Activated CD4-positive, alpha-beta T cell treated with anti-CD3 and anti-CD28 coated beads, Interleukin-2, amount 10 ng/mL, durations not matched to agents 24 days and 14 days (primary cell): Measurements from ENCODE around the gene ZMYND15. TPM values are rescaled to one million over a fixed set of nuclear protein-coding genes. Genes with fewer than 3 reads are reported as not detected.
A peak's percentile ranks its signal among the peaks of the same experiment; 100 is the strongest.

Experiments used
- DNase-seq: peaks from one replicate; pipeline ENCODE4 v3.0.0; 2022
- H3K27ac Mint-ChIP-seq: one replicate; pipeline ENCODE4 v1.8.0; 2022; ENCODE audit warnings: mild to moderate bottlenecking, mixed read lengths
- H3K27me3 Mint-ChIP-seq: one replicate; pipeline ENCODE4 v1.8.0; 2022; ENCODE audit warnings: mixed read lengths
- H3K36me3 Mint-ChIP-seq: one replicate; pipeline ENCODE4 v1.8.0; 2022; ENCODE audit warnings: low read depth, mild to moderate bottlenecking, mixed read lengths
- H3K4me1 Mint-ChIP-seq: one replicate; pipeline ENCODE4 v1.8.0; 2021; ENCODE audit warnings: mixed read lengths
- H3K4me3 Mint-ChIP-seq: one replicate; pipeline ENCODE4 v1.8.0; 2022; ENCODE audit warnings: mild to moderate bottlenecking, moderate library complexity, mixed read lengths
- H3K9me3 Mint-ChIP-seq: one replicate; pipeline ENCODE4 v1.8.0; 2021; ENCODE audit warnings: mixed read lengths
- intact Hi-C: fragments of 100-400 bp; cut with micrococcal nuclease; formaldehyde crosslinking; loops from one replicate; pipeline ENCODE4 v1.15.1; 2023
- total RNA-seq: library from RNA; stranded (reverse); gene quantifications from 2 replicates; pipeline ENCODE4 v1.2.3, GENCODE V29; 2022

ZMYND15 gene
- total RNA-seq, 1 donor from 2014 or later, result not detected

GRCh38 chr17:4768298-4768697 is 28.7 kb downstream of the ZMYND15 start:
- DNase-seq, result no peak
- H3K27ac Mint-ChIP-seq, result no peak overlapping the region
- no peak overlapping the region for H3K4me3 Mint-ChIP-seq

DNA sequence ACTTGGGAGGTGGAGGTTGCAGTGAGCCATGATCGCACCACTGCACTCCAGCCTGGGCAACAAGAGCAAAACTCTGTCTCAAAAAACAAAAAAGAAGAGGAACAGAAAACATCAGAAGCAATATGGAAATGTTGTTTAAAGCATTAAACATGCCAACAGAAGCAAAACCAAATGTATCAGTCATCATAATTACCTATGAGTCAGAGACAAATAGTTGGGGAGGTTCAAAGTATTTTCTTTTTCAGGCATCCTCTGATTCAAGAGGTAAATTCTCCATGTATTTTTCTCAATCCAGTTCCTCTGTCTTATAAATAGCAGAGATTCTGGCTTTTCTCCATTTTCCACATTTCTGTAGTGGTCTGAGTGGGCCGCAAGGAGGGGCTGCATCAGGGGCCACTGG is 30.0 kb downstream of the ZMYND15 start:
- intact Hi-C loops, result no loop called here
- H3K36me3 Mint-ChIP-seq, result no peaks in the 10 kb centered on the region
- H3K27me3 Mint-ChIP-seq, result peaks cover 8% of the 10 kb centered on the region
- no peaks in the 10 kb centered on the region for H3K9me3 Mint-ChIP-seq
- H3K4me1 Mint-ChIP-seq, result peaks cover 14% of the 10 kb centered on the region
- H3K27ac Mint-ChIP-seq, result peak overlapping the region; percentile 37
- DNase-seq, result no peak
- H3K4me3 Mint-ChIP-seq, result no peak overlapping the region

More at GRCh38 chr17:4768298-4768697, 28.7 kb downstream of the ZMYND15 start:
- Mint-ChIP-seq H3K27me3 (peaks cover 8% of the 10 kb centered on the region), H3K4me1 (peaks cover 14% of the 10 kb centered on the region), H3K9me3 (no peaks in the 10 kb centered on the region), H3K36me3 (no peaks in the 10 kb centered on the region)
- intact Hi-C loops, result no loop called here

DNA sequence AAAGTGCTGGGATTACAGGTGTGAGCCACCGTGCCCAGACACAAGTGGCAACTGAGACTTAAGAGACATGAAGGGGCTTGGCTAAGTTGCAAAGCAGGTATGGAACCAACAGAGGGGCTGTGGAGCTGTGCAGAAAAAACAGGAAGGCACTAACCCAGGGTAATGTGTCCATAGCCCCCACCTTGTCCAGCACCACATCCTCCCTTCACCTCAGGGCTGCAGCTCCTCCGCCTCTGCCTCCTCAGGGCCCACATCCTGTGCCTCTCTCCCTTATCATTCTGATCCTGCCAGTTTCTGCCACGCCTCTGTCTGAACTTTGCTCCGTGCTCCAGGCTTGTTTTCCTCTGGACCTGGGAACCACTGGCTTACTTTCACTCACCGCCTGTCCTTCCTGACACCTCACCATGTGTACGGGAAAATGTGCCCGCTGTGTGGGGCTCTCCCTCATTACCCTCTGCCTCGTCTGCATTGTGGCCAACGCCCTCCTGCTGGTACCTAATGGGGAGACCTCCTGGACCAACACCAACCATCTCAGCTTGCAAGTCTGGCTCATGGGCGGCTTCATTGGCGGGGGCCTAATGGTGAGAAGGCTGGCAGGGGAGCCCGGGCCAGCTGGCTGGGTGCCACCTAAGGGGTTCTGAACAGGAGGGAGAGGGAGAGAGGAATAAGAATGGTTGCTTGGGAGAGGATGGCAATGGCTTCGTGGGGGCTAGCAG is 32.0 kb downstream of the ZMYND15 start, which contains the start of gene TM4SF5:
TSS of gene TM4SF5 (plus strand) at position 368 of the 716 bp plus-strand sequence. CDS start at position 405, 37 bp downstream.
- H3K4me1 Mint-ChIP-seq, result peaks cover 14% of the 10 kb centered on the region
- peak; percentile 77 for DNase-seq
- no peaks in the 10 kb centered on the region for H3K9me3 Mint-ChIP-seq
- H3K27ac Mint-ChIP-seq, result peak within 1 kb of the TSS; percentile 19
- no peak within 1 kb of the TSS for H3K4me3 Mint-ChIP-seq
- peaks cover 9% of the 10 kb centered on the region for H3K27me3 Mint-ChIP-seq
- no peaks in the 10 kb centered on the region for H3K36me3 Mint-ChIP-seq
- intact Hi-C loops, result no loop called here

- Mint-ChIP-seq H3K27ac (no peak overlapping the region), H3K4me3 (no peak overlapping the region), H3K9me3 (no peaks in the 10 kb centered on the region), H3K36me3 (no peaks in the 10 kb centered on the region), H3K4me1 (peaks cover 14% of the 10 kb centered on the region), H3K27me3 (peaks cover 9% of the 10 kb centered on the region)
- DNase-seq, result no peak
- intact Hi-C loops, result no loop called here
These were observed 32.6 kb downstream of the ZMYND15 start for GRCh38 chr17:4772235-4772613.

GRCh38 chr17:4777969-4778760 is 38.5 kb downstream of the ZMYND15 start:
- Mint-ChIP-seq H3K4me1 (peaks cover 8% of the 10 kb centered on the region), H3K36me3 (no peaks in the 10 kb centered on the region), H3K27me3 (peaks cover 32% of the 10 kb centered on the region)

GRCh38 chr17:4780325-4780955 is 40.8 kb downstream of the ZMYND15 start:
- Mint-ChIP-seq H3K36me3 (no peaks in the 10 kb centered on the region), H3K27ac (no peak overlapping the region), H3K4me1 (peaks cover 10% of the 10 kb centered on the region), H3K4me3 (no peak overlapping the region), H3K9me3 (no peaks in the 10 kb centered on the region), H3K27me3 (peaks cover 44% of the 10 kb centered on the region)
- intact Hi-C loops, result no loop called here
- no peak for DNase-seq

More at GRCh38 chr17:4777969-4778760, 38.5 kb downstream of the ZMYND15 start:
- Mint-ChIP-seq H3K27ac (no peak overlapping the region), H3K9me3 (no peaks in the 10 kb centered on the region), H3K4me3 (no peak overlapping the region)
- intact Hi-C loops, result no loop called here
- no peak for DNase-seq

DNA sequence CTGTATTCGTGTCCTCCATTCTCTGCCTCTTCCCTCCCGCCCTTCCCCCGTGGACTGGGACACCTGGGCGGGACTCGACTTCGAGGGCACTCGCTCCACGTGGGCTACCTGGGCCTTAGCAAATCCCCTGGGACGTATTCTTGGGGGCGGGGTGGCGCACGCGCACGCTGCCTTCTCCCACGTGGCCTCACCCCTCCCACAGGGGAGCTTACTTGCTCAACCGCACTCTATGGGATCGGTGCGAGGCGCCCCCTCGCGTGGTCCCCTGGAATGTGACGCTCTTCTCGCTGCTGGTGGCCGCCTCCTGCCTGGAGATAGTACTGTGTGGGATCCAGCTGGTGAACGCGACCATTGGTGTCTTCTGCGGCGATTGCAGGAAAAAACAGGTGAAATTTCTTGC is 43.0 kb downstream of the ZMYND15 start:
- H3K36me3 Mint-ChIP-seq, result no peaks in the 10 kb centered on the region
- no peaks in the 10 kb centered on the region for H3K9me3 Mint-ChIP-seq
- H3K27ac Mint-ChIP-seq, result no peak overlapping the region
- peak; percentile 75 for DNase-seq
- peaks cover 17% of the 10 kb centered on the region for H3K4me1 Mint-ChIP-seq
- intact Hi-C loops, result no loop called here
- H3K27me3 Mint-ChIP-seq, result peaks cover 64% of the 10 kb centered on the region
- H3K4me3 Mint-ChIP-seq, result no peak overlapping the region

GRCh38 chr17:4785311-4786105 is 45.9 kb downstream of the ZMYND15 start:
- H3K9me3 Mint-ChIP-seq, result no peaks in the 10 kb centered on the region
- H3K4me1 Mint-ChIP-seq, result peaks cover 18% of the 10 kb centered on the region
- H3K27me3 Mint-ChIP-seq, result peaks cover 60% of the 10 kb centered on the region
- H3K36me3 Mint-ChIP-seq, result no peaks in the 10 kb centered on the region
- intact Hi-C loops, result loop anchor here (5.0 kb wide), 2 partner anchors 38 to 143 kb away; partner anchors contain the start of gene ALOX15
- no peak overlapping the region for H3K27ac Mint-ChIP-seq
- peak; percentile 68 for DNase-seq
- H3K4me3 Mint-ChIP-seq, result peak overlapping the region; percentile 59

DNA sequence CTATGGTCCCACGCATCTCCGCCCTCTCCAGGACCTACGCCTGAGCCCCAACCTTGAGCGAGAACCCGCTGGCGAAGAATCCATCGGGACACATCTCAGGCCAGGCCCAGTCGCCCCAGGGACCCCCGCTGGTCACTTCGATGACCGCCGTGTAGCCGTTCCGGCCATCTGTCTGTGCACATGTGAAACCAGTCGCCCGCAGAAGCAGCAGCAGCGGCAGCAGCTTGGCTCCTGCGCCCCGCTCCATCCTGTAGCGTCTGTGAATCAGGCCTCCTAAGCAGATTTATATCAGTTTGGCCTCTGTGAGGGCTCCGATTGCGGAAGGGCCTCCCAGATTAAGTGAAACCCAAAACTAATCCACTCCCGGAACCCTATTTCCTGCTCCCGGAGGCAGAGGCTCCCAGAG is 46.5 kb downstream of the ZMYND15 start, which contains the start of gene VMO1:
TSS of gene VMO1 (minus strand) at position 259 of the 406 bp plus-strand sequence. CDS start at position 247, 12 bp downstream.
- no peak within 1 kb of the TSS for H3K27ac Mint-ChIP-seq
- DNase-seq, result peak; percentile 66
- no peaks in the 10 kb centered on the region for H3K36me3 Mint-ChIP-seq
- H3K4me1 Mint-ChIP-seq, result peaks cover 21% of the 10 kb centered on the region
- H3K4me3 Mint-ChIP-seq, result peak within 1 kb of the TSS; percentile 59
- intact Hi-C loops, result loop anchor here (5.0 kb wide), 2 partner anchors 39 to 144 kb away; partner anchors contain the start of gene ALOX15
- peaks cover 56% of the 10 kb centered on the region for H3K27me3 Mint-ChIP-seq
- no peaks in the 10 kb centered on the region for H3K9me3 Mint-ChIP-seq

GRCh38 chr17:4786516-4786915 is 46.9 kb downstream of the ZMYND15 start:
- Mint-ChIP-seq H3K27me3 (peaks cover 56% of the 10 kb centered on the region), H3K36me3 (no peaks in the 10 kb centered on the region), H3K4me1 (peaks cover 21% of the 10 kb centered on the region), H3K27ac (no peak overlapping the region), H3K9me3 (no peaks in the 10 kb centered on the region), H3K4me3 (no peak overlapping the region)
- intact Hi-C loops, result loop anchor here (5.0 kb wide), 2 partner anchors 39 to 144 kb away; partner anchors contain the start of gene ALOX15
- DNase-seq, result no peak

- DNase-seq, result no peak
- Mint-ChIP-seq H3K27me3 (peaks cover 48% of the 10 kb centered on the region), H3K36me3 (no peaks in the 10 kb centered on the region), H3K27ac (peak overlapping the region; percentile 6), H3K4me3 (peak overlapping the region; percentile 64), H3K4me1 (peaks cover 15% of the 10 kb centered on the region), H3K9me3 (no peaks in the 10 kb centered on the region)
- intact Hi-C loops, result loop anchor here (2.0 to 5.0 kb wide), 3 partner anchors 41 to 146 kb away; partner anchors contain the start of genes ALOX15 and CHRNE
These were observed 48.6 kb downstream of the ZMYND15 start for GRCh38 chr17:4788159-4788806.

DNA sequence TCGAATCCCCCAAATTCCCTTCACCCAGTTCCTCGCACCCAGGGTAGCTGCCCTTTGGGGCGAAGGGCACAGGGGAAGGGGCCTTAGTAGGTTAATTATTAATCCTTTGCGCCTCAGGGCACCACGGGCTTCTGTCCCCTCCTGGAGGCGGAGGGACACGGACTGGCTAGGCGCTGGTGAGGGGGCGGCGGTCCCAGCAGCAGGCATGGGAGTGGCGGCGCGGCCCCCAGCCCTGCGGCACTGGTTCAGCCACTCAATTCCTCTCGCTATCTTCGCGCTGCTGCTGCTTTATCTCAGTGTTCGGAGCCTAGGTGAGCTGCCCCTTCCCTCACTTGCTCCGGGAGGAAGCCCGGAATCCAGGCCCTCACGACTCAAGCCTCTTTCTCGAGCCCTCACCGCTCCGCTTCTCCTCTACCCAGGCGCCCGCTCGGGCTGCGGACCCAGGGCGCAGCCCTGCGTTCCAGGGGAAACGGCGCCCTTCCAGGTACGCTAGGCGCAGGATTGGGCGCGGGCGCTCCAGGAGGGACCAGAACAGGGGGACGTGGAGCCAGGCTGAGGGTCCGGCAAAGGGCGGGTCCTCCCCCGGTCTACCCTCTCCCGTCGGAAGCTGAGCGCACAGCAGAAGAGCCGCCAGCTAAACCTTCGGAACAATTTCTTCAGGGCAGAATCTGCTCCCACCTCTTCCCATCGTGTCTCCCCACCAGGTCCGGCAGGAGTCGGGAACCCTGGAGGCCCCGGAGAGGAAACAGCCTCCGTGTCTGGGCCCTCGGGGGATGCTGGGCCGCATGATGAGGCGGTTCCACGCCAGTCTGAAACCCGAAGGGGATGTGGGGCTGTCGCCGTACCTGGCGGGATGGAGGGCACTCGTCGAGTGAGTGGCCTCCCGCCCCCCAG is 49.4 kb downstream of the ZMYND15 start, which contains the start of gene GLTPD2:
TSS of gene GLTPD2 (plus strand) at position 158 of the 894 bp plus-strand sequence. CDS start at position 206, 48 bp downstream.
- H3K27ac Mint-ChIP-seq, result peak within 1 kb of the TSS; percentile 46
- no peaks in the 10 kb centered on the region for H3K9me3 Mint-ChIP-seq
- intact Hi-C loops, result loop anchor here (2.0 to 5.0 kb wide), 3 partner anchors 42 to 147 kb away; partner anchors contain the start of genes ALOX15 and CHRNE
- peaks cover 15% of the 10 kb centered on the region for H3K4me1 Mint-ChIP-seq
- no peak for DNase-seq
- H3K27me3 Mint-ChIP-seq, result peaks cover 44% of the 10 kb centered on the region
- peak within 1 kb of the TSS; percentile 91 for H3K4me3 Mint-ChIP-seq
- no peaks in the 10 kb centered on the region for H3K36me3 Mint-ChIP-seq
